ENCODE measurements around the gene UNC79. TPM values are rescaled to one million over a fixed set of nuclear protein-coding genes. Genes with fewer than 3 reads are reported as not detected.

Gene UNC79
- total RNA-seq, 6 experiments from 2014 or later: 0.02 to 0.08 (median 0.05) TPM

GRCh38 chr14:93749076-93749420, 318.3 kb downstream of the UNC79 start:
- H3K36me3 Mint-ChIP-seq (ENCODE audit: low read depth): peaks cover 5% of the 10 kb centered on the region; the same call in 1 of the 2 replicates

GRCh38 chr14:93751946-93752655, 321.4 kb downstream of the UNC79 start:
- no peaks in the 10 kb centered on the region; the same call in none of the 2 replicates for H3K27me3 Mint-ChIP-seq (ENCODE audit: insufficient read depth)
- no peak for TF ChIP-seq CTCF (IDR thresholded peaks at IDR 0.05)
- H3K4me3 Mint-ChIP-seq: no peak overlapping the region
- H3K27ac Mint-ChIP-seq: no peak overlapping the region
- no peak for DNase-seq
- no peaks in the 10 kb centered on the region for H3K4me1 Mint-ChIP-seq (ENCODE audit: low read depth)
- H3K9me3 Mint-ChIP-seq: peaks cover 51% of the 10 kb centered on the region
- peaks cover 5% of the 10 kb centered on the region; the same call in 1 of the 2 replicates for H3K36me3 Mint-ChIP-seq (ENCODE audit: low read depth)

More at GRCh38 chr14:93749076-93749420, 318.3 kb downstream of the UNC79 start:
- Mint-ChIP-seq H3K9me3 (peaks cover 55% of the 10 kb centered on the region), H3K27ac (no peak overlapping the region), H3K4me3 (no peak overlapping the region), H3K4me1 (ENCODE audit: low read depth) (no peaks in the 10 kb centered on the region), H3K27me3 (ENCODE audit: insufficient read depth) (no peaks in the 10 kb centered on the region)
- TF ChIP-seq CTCF (IDR thresholded peaks at IDR 0.05): no peak
- no peak for DNase-seq

- H3K27ac Mint-ChIP-seq: no peak overlapping the region
- peaks cover 51% of the 10 kb centered on the region for H3K9me3 Mint-ChIP-seq
- no peaks in the 10 kb centered on the region for H3K4me1 Mint-ChIP-seq (ENCODE audit: low read depth)
- 0 out of 2 replicates have a peak, but pooled peaks cover under 1% of the 10 kb centered on the region for H3K36me3 Mint-ChIP-seq (ENCODE audit: low read depth)
- no peak overlapping the region for H3K4me3 Mint-ChIP-seq
- H3K27me3 Mint-ChIP-seq (ENCODE audit: insufficient read depth): no peaks in the 10 kb centered on the region; the same call in none of the 2 replicates
- TF ChIP-seq CTCF (IDR thresholded peaks at IDR 0.05): no peak
- DNase-seq: no peak
These were observed 322.3 kb downstream of the UNC79 start for GRCh38 chr14:93752980-93753561.

GRCh38 chr14:93753647-93754046, 322.9 kb downstream of the UNC79 start:
- Mint-ChIP-seq H3K27me3 (ENCODE audit: insufficient read depth) (no peaks in the 10 kb centered on the region; the same call in none of the 2 replicates), H3K36me3 (ENCODE audit: low read depth) (no peaks in the 10 kb centered on the region), H3K4me1 (ENCODE audit: low read depth) (no peaks in the 10 kb centered on the region), H3K9me3 (peaks cover 49% of the 10 kb centered on the region), H3K27ac (no peak overlapping the region), H3K4me3 (no peak overlapping the region)
- no peak for DNase-seq
- TF ChIP-seq CTCF (IDR thresholded peaks at IDR 0.05): no peak

GRCh38 chr14:93757206-93757605, 326.5 kb downstream of the UNC79 start:
- Mint-ChIP-seq H3K36me3 (ENCODE audit: low read depth) (no peaks in the 10 kb centered on the region), H3K27ac (no peak overlapping the region), H3K27me3 (ENCODE audit: insufficient read depth) (peaks cover 2% of the 10 kb centered on the region), H3K4me3 (no peak overlapping the region), H3K4me1 (ENCODE audit: low read depth) (no peaks in the 10 kb centered on the region), H3K9me3 (peaks cover 47% of the 10 kb centered on the region)
- DNase-seq: no peak
- TF ChIP-seq CTCF (IDR thresholded peaks at IDR 0.05): no peak

Other genes starting within 250 kb of the UNC79 start
- gene MOAP1, start 246.0 kb upstream of the UNC79 start, total RNA-seq (2021; fragmentation: NEBNext Ultra II Directional; extraction: Animal tissue kit (Norgen Biotek cat#: 25700)): 10 to 100 TPM; 12.2 to 20.4 (median 14.2) TPM
- gene LYSET, start 245.6 kb upstream of the UNC79 start, total RNA-seq (2021; fragmentation: NEBNext Ultra II Directional; extraction: Animal tissue kit (Norgen Biotek cat#: 25700)): 10 to 100 TPM; 10.7 to 14.5 (median 12.8) TPM
- gene GON7, start 223.9 kb upstream of the UNC79 start, total RNA-seq (2021; fragmentation: NEBNext Ultra II Directional; extraction: Animal tissue kit (Norgen Biotek cat#: 25700)): 10 to 100 TPM in 1 of 6 experiments, 1 to 10 TPM in 5; 7.9 to 10.1 (median 9.1) TPM
- gene UBR7, start 223.7 kb upstream of the UNC79 start, total RNA-seq (2021; fragmentation: NEBNext Ultra II Directional; extraction: Animal tissue kit (Norgen Biotek cat#: 25700)): 10 to 100 TPM; 15.3 to 23.6 (median 21.8) TPM
- gene BTBD7, start 97.9 kb upstream of the UNC79 start, total RNA-seq (2021; fragmentation: NEBNext Ultra II Directional; extraction: Animal tissue kit (Norgen Biotek cat#: 25700)): 10 to 100 TPM; 36.8 to 45.6 (median 40.0) TPM
- gene COX8C, start 83.8 kb upstream of the UNC79 start, total RNA-seq (2021; fragmentation: NEBNext Ultra II Directional; extraction: Animal tissue kit (Norgen Biotek cat#: 25700)): not detected

All from HFFc6 (cell line).